IPS-20b (cell line): ENCODE measurements around the gene CTNNA1.
"Not testable (repeated sequence)": the region's sequence is repeated elsewhere in the genome, so short reads cannot be mapped to it uniquely, and the experiment has no call there.

ENCODE experiments used
- H3K27ac ChIP-seq: one replicate; pipeline ENCODE4 v1.5.1; 2013; ENCODE audit warnings: low read length
- H3K27me3 ChIP-seq: 2 replicates; pipeline ENCODE4 v1.6.1; 2013; ENCODE audit warnings: mild to moderate bottlenecking, low read length, inconsistent platforms; ENCODE audit not compliant: insufficient read depth
- H3K36me3 ChIP-seq: 2 replicates; pipeline ENCODE4 v1.6.1; 2013; ENCODE audit warnings: low read depth, mild to moderate bottlenecking, inconsistent platforms, low read length, moderate library complexity; ENCODE audit not compliant: insufficient read depth
- H3K4me1 ChIP-seq: 2 replicates; pipeline ENCODE4 v1.6.1; 2013; ENCODE audit warnings: mild to moderate bottlenecking, control low read depth, inconsistent platforms, low read length, moderate library complexity; ENCODE audit not compliant: insufficient read depth
- H3K4me3 ChIP-seq: 2 replicates; pipeline ENCODE4 v1.5.1; 2013; ENCODE audit warnings: mild to moderate bottlenecking, low read length, inconsistent platforms
- H3K9ac ChIP-seq: 2 replicates; pipeline ENCODE4 v1.6.1; 2013; ENCODE audit warnings: low read depth, mild to moderate bottlenecking, inconsistent platforms, low read length, moderate library complexity
- H3K9me3 ChIP-seq: 2 replicates; pipeline ENCODE4 v1.6.1; 2013; ENCODE audit warnings: mild to moderate bottlenecking, low read depth, low read length, inconsistent platforms; ENCODE audit not compliant: insufficient read depth

CTNNA1 gene

GRCh38 chr5:138824924-138825863 lies 72.0 kb downstream of the CTNNA1 start:
- Histone ChIP-seq H3K27me3 (no peaks in the 10 kb centered on the region), H3K9me3 (no peaks in the 10 kb centered on the region), H3K27ac (no peak overlapping the region), H3K4me3 (no peak overlapping the region), H3K36me3 (peaks cover 54% of the 10 kb centered on the region), H3K4me1 (no peaks in the 10 kb centered on the region; the same call in 1 of the 2 replicates), H3K9ac (no peak overlapping the region)

DNA sequence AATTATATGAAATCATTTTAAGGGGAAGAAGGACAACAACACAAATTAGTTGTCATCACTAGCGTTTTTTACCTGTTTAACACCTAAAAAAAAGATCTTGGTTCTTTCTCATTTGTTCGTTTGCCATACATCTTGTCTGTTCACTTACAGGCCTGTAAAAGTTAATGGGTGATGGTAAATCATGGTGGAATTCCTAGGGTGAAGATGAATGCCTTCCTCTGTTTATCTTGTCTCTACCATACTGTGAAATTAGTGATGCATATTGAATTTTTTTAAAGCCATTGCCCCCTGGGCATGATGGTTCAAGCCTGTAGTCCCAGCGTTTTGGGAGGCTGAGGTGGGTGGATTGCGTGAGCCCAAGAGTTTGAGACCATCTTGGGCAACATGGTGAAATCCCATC lies 75.3 kb downstream of the CTNNA1 start:
- Histone ChIP-seq H3K9me3 (no peaks in the 10 kb centered on the region), H3K9ac (no peak overlapping the region), H3K27me3 (no peaks in the 10 kb centered on the region), H3K4me1 (peaks cover 28% of the 10 kb centered on the region), H3K27ac (no peak overlapping the region), H3K4me3 (no peak overlapping the region), H3K36me3 (peaks cover 58% of the 10 kb centered on the region)

GRCh38 chr5:138829341-138829740 lies 76.1 kb downstream of the CTNNA1 start:
- no peaks in the 10 kb centered on the region for H3K27me3 ChIP-seq
- no peak overlapping the region for H3K27ac ChIP-seq
- no peak overlapping the region for H3K9ac ChIP-seq
- H3K36me3 ChIP-seq = peaks cover 55% of the 10 kb centered on the region
- no peak overlapping the region for H3K4me3 ChIP-seq
- H3K4me1 ChIP-seq = peaks cover 31% of the 10 kb centered on the region
- H3K9me3 ChIP-seq = no peaks in the 10 kb centered on the region

GRCh38 chr5:138831703-138832102 lies 78.5 kb downstream of the CTNNA1 start:
- Histone ChIP-seq H3K27me3 (no peaks in the 10 kb centered on the region), H3K36me3 (peaks cover 39% of the 10 kb centered on the region), H3K27ac (peak overlapping the region; percentile 34), H3K9ac (peak overlapping the region; percentile 6; the same call in 1 of the 2 replicates), H3K9me3 (no peaks in the 10 kb centered on the region), H3K4me3 (no peak overlapping the region), H3K4me1 (peaks cover 49% of the 10 kb centered on the region)

- H3K27me3 ChIP-seq = no peaks in the 10 kb centered on the region
- peak overlapping the region; percentile 6; the same call in 1 of the 2 replicates for H3K9ac ChIP-seq
- H3K4me3 ChIP-seq = 0 out of 2 replicates have a peak overlapping the region, but pooled peaks have one; percentile 21
- peaks cover 34% of the 10 kb centered on the region for H3K36me3 ChIP-seq
- peak overlapping the region; percentile 34 for H3K27ac ChIP-seq
- no peaks in the 10 kb centered on the region for H3K9me3 ChIP-seq
- peaks cover 54% of the 10 kb centered on the region for H3K4me1 ChIP-seq
These were observed 79.0 kb downstream of the CTNNA1 start for GRCh38 chr5:138832218-138832617.

GRCh38 chr5:138833080-138833479 lies 79.9 kb downstream of the CTNNA1 start:
- peak overlapping the region; percentile 21; the same call in 1 of the 2 replicates for H3K4me3 ChIP-seq
- no peaks in the 10 kb centered on the region for H3K27me3 ChIP-seq
- peak overlapping the region; percentile 35; the same call in 1 of the 2 replicates for H3K9ac ChIP-seq
- H3K27ac ChIP-seq = peak overlapping the region; percentile 34
- H3K36me3 ChIP-seq = peaks cover 25% of the 10 kb centered on the region
- no peaks in the 10 kb centered on the region for H3K9me3 ChIP-seq
- H3K4me1 ChIP-seq = peaks cover 58% of the 10 kb centered on the region

- peak overlapping the region; percentile 49 for H3K9ac ChIP-seq
- H3K4me3 ChIP-seq = peak overlapping the region; percentile 50
- H3K27me3 ChIP-seq = no peaks in the 10 kb centered on the region
- H3K27ac ChIP-seq = peak overlapping the region; percentile 75
- peaks cover 17% of the 10 kb centered on the region for H3K36me3 ChIP-seq
- H3K9me3 ChIP-seq = no peaks in the 10 kb centered on the region
- H3K4me1 ChIP-seq = peaks cover 58% of the 10 kb centered on the region
These were observed 80.7 kb downstream of the CTNNA1 start for GRCh38 chr5:138833726-138834480.

- Histone ChIP-seq H3K4me3 (0 out of 2 replicates have a peak overlapping the region, but pooled peaks have one; percentile 10), H3K36me3 (peaks cover 10% of the 10 kb centered on the region), H3K27ac (peak overlapping the region; percentile 75), H3K9ac (peak overlapping the region; percentile 49; the same call in 1 of the 2 replicates), H3K4me1 (peaks cover 58% of the 10 kb centered on the region)
- H3K9me3 ChIP-seq, H3K27me3 ChIP-seq: not testable (repeated sequence)
These were observed 81.6 kb downstream of the CTNNA1 start for GRCh38 chr5:138834853-138835252.

DNA sequence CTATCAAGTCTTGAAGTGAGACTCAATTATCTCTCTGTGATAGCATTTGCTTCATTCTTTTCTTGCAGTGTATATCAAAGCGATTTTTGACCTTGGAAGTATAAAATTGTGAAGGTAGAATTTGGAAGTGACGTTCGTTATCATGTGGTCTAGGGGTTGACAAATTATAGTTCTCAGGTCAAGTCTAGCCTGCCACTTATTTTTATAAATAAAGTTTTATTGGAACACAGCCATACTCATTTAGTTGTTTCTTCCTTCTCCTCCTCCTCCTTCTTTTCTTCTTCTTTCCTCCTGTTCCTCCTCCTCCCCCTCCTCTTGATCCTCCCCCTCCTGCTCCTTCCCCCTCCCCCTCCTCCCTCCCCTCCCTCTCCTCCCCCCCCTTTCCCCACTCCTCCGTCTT lies 83.9 kb downstream of the CTNNA1 start:
- Histone ChIP-seq H3K9ac (no peak overlapping the region), H3K36me3 (no peaks in the 10 kb centered on the region)

GRCh38 chr5:138840103-138840502 lies 86.9 kb downstream of the CTNNA1 start:
- no peaks in the 10 kb centered on the region for H3K27me3 ChIP-seq
- H3K27ac ChIP-seq = no peak overlapping the region
- H3K4me1 ChIP-seq = peaks cover 25% of the 10 kb centered on the region
- no peaks in the 10 kb centered on the region for H3K36me3 ChIP-seq
- no peak overlapping the region for H3K4me3 ChIP-seq
- H3K9me3 ChIP-seq = no peaks in the 10 kb centered on the region
- no peak overlapping the region for H3K9ac ChIP-seq

More for the DNA sequence above, 83.9 kb downstream of the CTNNA1 start:
- Histone ChIP-seq H3K4me1 (peaks cover 40% of the 10 kb centered on the region), H3K9me3 (no peaks in the 10 kb centered on the region), H3K27me3 (no peaks in the 10 kb centered on the region), H3K4me3 (no peak overlapping the region), H3K27ac (no peak overlapping the region)

GRCh38 chr5:138841531-138841930 lies 88.3 kb downstream of the CTNNA1 start:
- Histone ChIP-seq H3K4me3 (no peak overlapping the region), H3K4me1 (peaks cover 18% of the 10 kb centered on the region; the same call in 1 of the 2 replicates), H3K27me3 (no peaks in the 10 kb centered on the region), H3K36me3 (no peaks in the 10 kb centered on the region), H3K27ac (no peak overlapping the region), H3K9me3 (no peaks in the 10 kb centered on the region), H3K9ac (no peak overlapping the region)
